H1 (cell line): ENCODE data around the gene PBX1. TPM values are rescaled to one million over a fixed set of nuclear protein-coding genes. Genes with fewer than 3 reads are reported as not detected.

Experiments
- CTCF ChIA-PET: fragments of 300-600 bp; sonication (Branson Sonifier 250); formaldehyde crosslinking; loops from one replicate; lab custom pipeline; 2021; ENCODE audit not compliant: partially characterized antibody; lab: Charles Lee
- POLR2A ChIA-PET: fragments of 300-600 bp; sonication (Branson Sonifier 250); formaldehyde crosslinking; loops from one replicate; lab custom pipeline; 2021; ENCODE audit warnings: inconsistent platforms; ENCODE audit not compliant: partially characterized antibody; lab: Charles Lee
- DNase-seq, 2 experiments: peaks; one replicate each; pipeline versions ENCODE4 v3.0.0 to v3.0.0-alpha.2; 2010 to 2022; ENCODE audit warnings: low spot score in 2 of 2, low read depth in 1 of 2, mixed read lengths in 1 of 2
- FAIRE-seq: peaks from 2 replicates; lab custom pipeline; 2011; peaks lifted over from hg19 to GRCh38; lab: Jason Lieb, UNC
- H2AFZ ChIP-seq: 2 replicates; pipeline ENCODE4 v1.8.1; 2012; ENCODE audit warnings: low read length, inconsistent platforms
- H2AK5ac ChIP-seq: 2 replicates; pipeline ENCODE4 v1.6.1; 2013; ENCODE audit warnings: low read depth, low read length
- H2BK120ac ChIP-seq: replicated peaks from 2 replicates; pipeline ENCODE3; 2013; ENCODE audit warnings: low read depth, low read length, inconsistent platforms
- H2BK12ac ChIP-seq: 2 replicates; pipeline ENCODE4 v1.6.1; 2013; ENCODE audit warnings: low read depth, low read length
- H2BK15ac ChIP-seq: 2 replicates; pipeline ENCODE4 v1.6.1; 2013; ENCODE audit warnings: low read length
- H2BK20ac ChIP-seq: 2 replicates; pipeline ENCODE4 v1.6.1; 2013; ENCODE audit warnings: low read length
- H2BK5ac ChIP-seq: 2 replicates; pipeline ENCODE4 v1.6.1; 2013; ENCODE audit warnings: low read depth, low read length
- H3K14ac ChIP-seq: 2 replicates; pipeline ENCODE4 v1.6.1; 2013; ENCODE audit warnings: inconsistent platforms; ENCODE audit not compliant: insufficient read length
- H3K18ac ChIP-seq: 2 replicates; pipeline ENCODE4 v1.6.1; 2013; ENCODE audit warnings: low read length; ENCODE audit errors: extremely low read depth
- H3K23ac ChIP-seq: 2 replicates; pipeline ENCODE4 v1.6.1; 2013; ENCODE audit warnings: inconsistent platforms; ENCODE audit not compliant: insufficient read length
- H3K23me2 ChIP-seq: 2 replicates; pipeline ENCODE4 v1.6.1; 2013; ENCODE audit warnings: low read depth, low read length
- H3K27ac ChIP-seq: 2 replicates; pipeline ENCODE4 v1.6.1; 2011; ENCODE audit warnings: low read depth, low read length, inconsistent platforms
- H3K27me3 ChIP-seq, 4 experiments: replicated peaks in 1 of 4; 1 replicate in 1 of 4; 2 replicates in 3 of 4; pipeline versions ENCODE4 v1.6.1 to v1.8.1; 2011 to 2013; ENCODE audit warnings: low read length in 3 of 4, mild to moderate bottlenecking in 3 of 4, inconsistent platforms in 2 of 4, mixed read lengths in 2 of 4, moderate library complexity in 1 of 4; ENCODE audit not compliant: control insufficient read depth in 3 of 4, insufficient read depth in 3 of 4; ENCODE audit errors: extremely low read depth in 1 of 4
- H3K36me3 ChIP-seq, 4 experiments: 2 replicates each; pipeline versions ENCODE4 v1.6.1 to v1.8.1; 2011 to 2013; ENCODE audit warnings: mild to moderate bottlenecking in 4 of 4, low read length in 3 of 4, moderate library complexity in 2 of 4, control low read depth in 1 of 4, inconsistent platforms in 1 of 4; ENCODE audit not compliant: insufficient read depth in 4 of 4, control insufficient read depth in 2 of 4
- H3K4ac ChIP-seq: replicated peaks from 2 replicates; pipeline ENCODE3; 2013; ENCODE audit warnings: low read length, low read depth, mixed read lengths, inconsistent platforms; ENCODE audit not compliant: insufficient read length
- H3K4me1 ChIP-seq, 4 experiments: replicated peaks in 1 of 4; 1 replicate in 1 of 4; 2 replicates in 3 of 4; pipeline versions ENCODE4 v1.6.1 to v1.8.1; 2011 to 2013; ENCODE audit warnings: low read length in 3 of 4, inconsistent platforms in 2 of 4, mixed read lengths in 1 of 4; ENCODE audit not compliant: insufficient read depth in 4 of 4, control insufficient read depth in 3 of 4
- H3K4me2 ChIP-seq, 2 experiments: 2 replicates each; pipeline versions ENCODE4 v1.6.1 to v1.8.1; 2011 to 2013; ENCODE audit warnings: low read depth in 2 of 2, low read length in 2 of 2, control low read depth in 1 of 2, inconsistent platforms in 1 of 2, mild to moderate bottlenecking in 1 of 2; ENCODE audit not compliant: insufficient read depth in 1 of 2
- H3K4me3 ChIP-seq, 4 experiments: fragments of 200-600, 300-600 bp in 1 of 4; sonication (generic), shearing (Covaris generic), sonication (Bioruptor Twin) in 1 of 4; 2 replicates each; pipeline versions ENCODE4 v1.5.1 to v1.8.1; 2011 to 2016; ENCODE audit warnings: low read length in 4 of 4, low read depth in 3 of 4, control low read depth in 2 of 4, inconsistent platforms in 2 of 4, mild to moderate bottlenecking in 2 of 4, mixed read lengths in 1 of 4, moderate library complexity in 1 of 4; ENCODE audit not compliant: insufficient read depth in 2 of 4; ENCODE audit errors: extremely low read depth in 1 of 4
- H3K56ac ChIP-seq: replicated peaks from 2 replicates; pipeline ENCODE3; 2013; ENCODE audit warnings: low read depth, mild to moderate bottlenecking, mixed read lengths, low read length, inconsistent platforms; ENCODE audit not compliant: insufficient read length
- H3K79me1 ChIP-seq: 2 replicates; pipeline ENCODE4 v1.6.1; 2013; ENCODE audit warnings: low read depth, low read length, control low read depth
- H3K79me2 ChIP-seq, 2 experiments: 2 replicates each; pipeline versions ENCODE4 v1.6.1 to v1.8.1; 2012 to 2013; ENCODE audit warnings: low read length in 2 of 2, mild to moderate bottlenecking in 2 of 2, inconsistent platforms in 1 of 2; ENCODE audit not compliant: insufficient read depth in 2 of 2, control insufficient read depth in 1 of 2
- H3K9ac ChIP-seq, 4 experiments: replicated peaks in 1 of 4; 1 replicate in 1 of 4; 2 replicates in 3 of 4; pipeline versions ENCODE4 v1.6.1 to v1.8.1; 2011 to 2013; ENCODE audit warnings: low read depth in 3 of 4, low read length in 3 of 4, control low read depth in 2 of 4, mild to moderate bottlenecking in 2 of 4, moderate library complexity in 2 of 4, inconsistent platforms in 1 of 4; ENCODE audit errors: extremely low read depth in 1 of 4
- H3K9me3 ChIP-seq, 2 experiments: 2 replicates each; pipeline versions ENCODE4 v1.6.1 to v1.8.1; 2012 to 2013; ENCODE audit warnings: mild to moderate bottlenecking in 2 of 2, moderate library complexity in 2 of 2, control low read depth in 1 of 2, inconsistent platforms in 1 of 2, low read depth in 1 of 2, low read length in 1 of 2, mixed read lengths in 1 of 2; ENCODE audit not compliant: insufficient read depth in 2 of 2
- H4K20me1 ChIP-seq, 2 experiments: replicated peaks in 1 of 2; 2 replicates each; pipeline versions ENCODE3 to v1.8.1; 2011 to 2013; ENCODE audit warnings: inconsistent platforms in 2 of 2, low read length in 2 of 2, mild to moderate bottlenecking in 1 of 2; ENCODE audit not compliant: insufficient read depth in 2 of 2, control insufficient read depth in 1 of 2
- H4K5ac ChIP-seq: 2 replicates; pipeline ENCODE4 v1.6.1; 2013; ENCODE audit warnings: low read length, low read depth, mixed read lengths, inconsistent platforms; ENCODE audit not compliant: insufficient read length
- H4K8ac ChIP-seq: 2 replicates; pipeline ENCODE4 v1.8.0; 2013; ENCODE audit warnings: mild to moderate bottlenecking, moderate library complexity, low read length, inconsistent platforms; ENCODE audit not compliant: insufficient read depth; ENCODE audit errors: extremely low read depth
- H4K91ac ChIP-seq: replicated peaks from 2 replicates; pipeline ENCODE3; 2013; ENCODE audit warnings: low read length, mixed read lengths, inconsistent platforms; ENCODE audit not compliant: insufficient read length
- CBX5 ChIP-seq: fragments of 300-800, 300-1000 bp; sonication (generic); IDR thresholded peaks from 2 replicates; pipeline ENCODE4 v1.7.1; 2016; ENCODE audit warnings: antibody characterized with exemption, low read length, low read depth
- SUZ12 ChIP-seq: fragments of 200-600 bp; sonication (generic); IDR thresholded peaks from 2 replicates; pipeline ENCODE4 v1.6.1; 2012; ENCODE audit warnings: mild to moderate bottlenecking, inconsistent platforms, low read length, moderate library complexity, mixed read lengths
- TAF1 ChIP-seq: IDR thresholded peaks from 2 replicates; pipeline ENCODE4 v1.6.1; 2011; ENCODE audit warnings: mild to moderate bottlenecking, low read depth, low read length
- TCF12 ChIP-seq: IDR thresholded peaks from 2 replicates; pipeline ENCODE4 v1.6.1; 2011; ENCODE audit warnings: low read depth, mild to moderate bottlenecking, low read length
- WGBS, 2 experiments: shearing (Covaris generic) in 1 of 2; methylation state at CpG; one replicate each; pipeline versions ENCODE4 v1.1.6 to v1.1.7; 2013 to 2015; ENCODE audit warnings: low lambda C conversion rate in 2 of 2, mixed read lengths in 2 of 2, inconsistent platforms in 1 of 2, low coverage in 1 of 2, missing lambda C conversion rate in 1 of 2; ENCODE audit not compliant: insufficient replicate concordance in 2 of 2, insufficient coverage in 1 of 2, insufficient read length in 1 of 2; ENCODE audit errors: extremely low coverage in 1 of 2, missing lambda C conversion rate in 1 of 2; 5-methylcytosine and 5-hydroxymethylcytosine counted together
- polyA plus RNA-seq, 7 experiments: library from polyadenylated mRNA; depleted of rRNA in 3 of 7; stranded (reverse) in 5 of 7; unstranded in 2 of 7; fragments of >200 nt in 5 of 7; fragments of 200-250 nt in 2 of 7; gene quantifications; 1 replicate in 5 of 7; 2 replicates in 1 of 7; 4 replicates in 1 of 7; pipeline versions ENCODE4 v1.2.1 to v1.2.3, GENCODE V29; 2011 to 2013; ENCODE audit warnings: missing spikeins in 2 of 7, mixed read lengths in 2 of 7
- total RNA-seq: library from RNA; stranded (reverse); fragmentation: NEBNext Ultra II Directional; extraction: Animal tissue kit (Norgen Biotek cat#: 25700); gene quantifications from 2 replicates; pipeline ENCODE4 v1.2.1, GENCODE V29; 2021
- TF ChIP-seq, protein P1 (sequence below): IDR thresholded peaks from 2 replicates; pipeline ENCODE4 v1.6.1; 2011; ENCODE audit warnings: low read depth, mild to moderate bottlenecking, low read length; ENCODE audit not compliant: insufficient read depth

Gene PBX1
- total and polyA plus RNA-seq, 2 of the 8 experiments (the other 6 are each of a cell fraction or from before 2014, with no cell fraction given): 87.4 to 124 TPM

DNA sequence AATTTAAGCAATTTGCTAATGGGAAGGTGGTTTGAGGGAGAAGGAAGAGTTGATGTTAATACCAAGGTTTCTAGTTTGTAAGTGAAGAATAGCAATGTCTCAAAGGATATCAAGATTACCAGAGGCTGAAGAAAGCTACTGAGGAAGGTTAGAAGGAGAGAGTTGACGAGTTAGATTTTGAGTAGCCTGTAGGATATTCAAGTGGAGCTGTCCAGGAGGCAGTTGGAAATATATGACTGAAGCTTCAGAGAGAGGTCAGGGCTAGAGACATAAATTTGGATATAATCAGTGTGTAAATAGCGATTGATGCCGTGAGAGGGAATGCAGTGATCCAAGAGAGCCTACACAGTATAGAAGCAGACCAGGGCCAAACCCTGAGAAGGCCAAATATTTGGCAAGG, 48.4 kb downstream of the PBX1 start:
- no peak overlapping the region for H4K5ac ChIP-seq
- no peak overlapping the region for H2BK5ac ChIP-seq
- WGBS, 2 experiments: 86% methylated on average over 3 of the region's 3 CpGs; no CpG with 5 or more reads in 1 of the 2 experiments
- peaks cover 18 to 23% of the 10 kb centered on the region in 2 experiments for H4K20me1 ChIP-seq
- H2BK12ac ChIP-seq: no peak overlapping the region
- no peak overlapping the region for H4K8ac ChIP-seq
- no peaks in the 10 kb centered on the region; the same call in 1 of the 2 replicates for H3K23me2 ChIP-seq
- H3K14ac ChIP-seq: no peak overlapping the region
- H3K4me1 ChIP-seq: peaks cover 11 to 46% (median 42%) of the 10 kb centered on the region in 4 experiments
- no peak overlapping the region for H4K91ac ChIP-seq
- peaks cover 7 to 90% of the 10 kb centered on the region in 2 experiments; a peak in 3 of 4 replicates for H3K79me2 ChIP-seq
- 0 out of 2 replicates have a peak overlapping the region, but pooled peaks have one; percentile 26 for H3K18ac ChIP-seq
- H2BK120ac ChIP-seq: no peak overlapping the region
- H3K9ac ChIP-seq: no peak overlapping the region
- H3K36me3 ChIP-seq: peaks cover 0 to 10% (median 4%) of the 10 kb centered on the region in 4 experiments; a peak in 4 of 8 replicates
- H2AFZ ChIP-seq: no peak overlapping the region
- H3K4me2 ChIP-seq: no peak overlapping the region
- CTCF ChIA-PET: interaction anchor here (0.6 to 2.2 kb wide), 4 partner anchors 9 to 691 kb away, joined by 3 to 10 read pairs (median 3); no protein-coding TSS in a partner anchor
- no peak overlapping the region for H2AK5ac ChIP-seq
- no peak overlapping the region for H2BK20ac ChIP-seq
- H3K4ac ChIP-seq: no peak overlapping the region
- no peaks in the 10 kb centered on the region for H3K27me3 ChIP-seq
- FAIRE-seq (no peak), DNase-seq (no peak)
- H3K79me1 ChIP-seq: no peaks in the 10 kb centered on the region; the same call in 1 of the 2 replicates
- H3K9me3 ChIP-seq: no peaks in the 10 kb centered on the region
- H3K27ac ChIP-seq: no peak overlapping the region
- no peak overlapping the region for H3K56ac ChIP-seq
- no peak overlapping the region for H3K4me3 ChIP-seq
- no peak overlapping the region for H2BK15ac ChIP-seq
- POLR2A ChIA-PET: interaction anchor here (0.6 kb wide), 1 partner anchor 403 kb away, joined by 3 read pairs; no protein-coding TSS in a partner anchor
- H3K23ac ChIP-seq: no peak overlapping the region
- TF ChIP-seq TCF12 (no peak), TAF1 (no peak), CBX5 (no peak), SUZ12 (no peak)
- TF ChIP-seq, protein P1, sequence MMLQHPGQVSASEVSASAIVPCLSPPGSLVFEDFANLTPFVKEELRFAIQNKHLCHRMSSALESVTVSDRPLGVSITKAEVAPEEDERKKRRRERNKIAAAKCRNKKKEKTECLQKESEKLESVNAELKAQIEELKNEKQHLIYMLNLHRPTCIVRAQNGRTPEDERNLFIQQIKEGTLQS: no peak
